NCI-H146 (cell line): ENCODE measurements around the gene BACH2.
A peak's percentile ranks its signal among the peaks of the same experiment; 100 is the strongest.

Experiments used
- DNase-seq: peaks from one replicate; lab custom pipeline; 2025; lab: John Stamatoyannopoulos, UW

The BACH2 gene

DNA sequence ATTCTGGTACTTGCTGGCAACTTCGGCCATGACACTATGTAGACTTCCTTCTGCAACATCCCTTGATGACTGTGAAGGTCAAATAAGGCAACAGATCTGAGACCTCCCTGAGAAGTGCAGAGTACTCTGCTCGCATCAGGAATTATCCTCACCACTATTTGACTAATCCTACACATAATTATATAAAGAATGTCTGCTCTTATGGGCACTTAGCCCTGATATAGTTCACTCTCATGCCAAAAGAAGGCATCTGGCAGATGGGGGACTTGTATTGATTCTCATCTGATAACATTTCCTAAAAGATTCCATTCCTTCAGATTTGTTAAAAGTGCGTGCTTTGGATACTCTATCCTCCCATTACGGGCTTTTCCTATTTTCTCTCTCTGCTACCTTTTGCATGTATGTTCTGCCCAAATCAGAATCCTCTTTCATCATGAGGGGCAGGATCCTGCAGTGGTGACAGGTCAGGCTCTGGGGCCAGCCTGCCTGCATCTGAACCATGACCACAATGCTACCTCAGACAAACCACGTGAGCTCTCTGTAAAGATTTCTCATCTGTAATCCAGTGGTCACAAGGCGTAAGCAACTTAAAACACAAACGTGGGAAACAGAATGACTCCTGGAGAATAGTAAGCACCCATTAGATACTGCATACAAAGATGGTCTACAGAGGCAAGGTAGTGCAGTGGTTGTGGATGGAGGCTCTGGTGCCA lies 268.4 kb downstream of the BACH2 start:
- DNase-seq, result no peak

DNA sequence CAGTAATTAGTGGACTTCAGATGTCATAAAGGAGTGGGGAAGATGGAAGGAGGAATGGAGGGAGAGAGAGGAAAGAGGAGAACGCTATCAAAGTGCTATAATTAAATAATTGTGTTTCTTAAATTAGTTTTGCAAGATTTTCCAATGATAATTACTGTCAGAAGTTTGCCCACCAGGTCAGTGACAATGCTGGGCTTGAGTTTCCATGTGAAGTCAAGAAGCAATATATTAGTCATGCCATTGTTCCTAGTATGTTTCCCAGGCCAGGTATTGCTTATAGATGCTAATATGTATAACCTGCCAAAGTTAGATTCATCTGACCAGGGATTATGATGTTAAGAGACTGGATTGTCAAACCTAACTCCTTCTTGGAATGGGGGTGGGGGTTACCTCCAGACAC lies 270.4 kb downstream of the BACH2 start:
- DNase-seq, result no peak

- DNase-seq, result no peak
Observed at GRCh38 chr6:90025523-90026061, 271.1 kb downstream of the BACH2 start.

DNA sequence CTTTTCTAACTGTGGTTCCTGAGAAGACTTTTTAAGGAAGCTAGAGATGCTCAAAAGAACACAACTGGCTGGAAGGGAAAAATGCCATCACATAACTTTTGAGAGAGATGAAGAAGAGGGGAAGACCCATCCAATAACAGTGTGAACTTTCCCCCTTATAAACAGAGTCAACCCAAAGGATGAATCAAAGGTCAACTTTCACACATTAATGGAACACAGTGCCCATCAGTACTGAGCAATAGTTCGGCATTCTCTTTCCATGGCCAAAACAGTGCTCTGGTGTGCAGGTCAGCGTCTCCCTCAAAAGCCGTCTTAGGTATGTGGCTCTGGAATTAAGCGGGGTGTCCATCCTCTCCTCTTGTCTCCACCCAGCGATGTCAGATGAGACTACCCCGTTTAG lies 272.0 kb downstream of the BACH2 start:
- DNase-seq, result no peak

DNA sequence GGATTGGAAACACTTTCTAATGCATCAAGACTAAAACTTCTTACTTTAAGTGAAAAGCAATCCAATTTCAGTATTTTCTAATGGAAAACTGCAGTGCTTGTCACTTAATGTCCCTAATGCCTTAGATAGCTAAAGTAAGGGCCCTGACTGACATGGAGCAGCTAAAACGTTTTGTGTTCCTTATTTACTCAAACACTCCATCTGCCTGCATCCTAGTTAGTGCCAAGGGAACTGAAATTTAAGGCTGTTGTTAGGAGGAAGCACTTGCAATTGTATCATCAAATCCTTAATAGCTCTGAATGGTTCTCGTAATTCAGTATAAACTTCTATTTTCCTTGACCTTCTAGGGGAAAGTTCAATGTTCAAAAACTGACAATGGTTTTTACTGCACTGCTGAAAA lies 274.9 kb downstream of the BACH2 start:
- no peak for DNase-seq

GRCh38 chr6:90020746-90021145 lies 275.9 kb downstream of the BACH2 start:
- DNase-seq, result no peak

DNA sequence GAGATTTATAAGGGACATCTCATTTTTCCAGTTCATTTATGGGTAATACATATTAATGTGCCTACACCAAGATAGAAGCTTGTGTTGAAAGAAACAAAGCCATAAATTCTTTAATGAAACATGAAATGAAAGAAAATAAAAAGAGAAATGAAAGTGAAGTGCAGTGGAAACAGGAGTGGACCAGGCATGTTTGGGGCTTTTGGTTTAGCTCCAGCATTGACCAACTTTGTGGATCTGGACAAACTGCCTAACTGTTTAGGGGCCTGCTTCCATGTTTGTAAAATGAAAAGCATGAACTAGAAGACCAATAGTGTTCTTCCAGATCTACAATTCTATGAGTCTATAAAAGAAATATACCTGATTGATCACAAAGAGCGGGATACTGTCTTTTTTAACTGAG lies 277.4 kb downstream of the BACH2 start:
- DNase-seq, result no peak

DNA sequence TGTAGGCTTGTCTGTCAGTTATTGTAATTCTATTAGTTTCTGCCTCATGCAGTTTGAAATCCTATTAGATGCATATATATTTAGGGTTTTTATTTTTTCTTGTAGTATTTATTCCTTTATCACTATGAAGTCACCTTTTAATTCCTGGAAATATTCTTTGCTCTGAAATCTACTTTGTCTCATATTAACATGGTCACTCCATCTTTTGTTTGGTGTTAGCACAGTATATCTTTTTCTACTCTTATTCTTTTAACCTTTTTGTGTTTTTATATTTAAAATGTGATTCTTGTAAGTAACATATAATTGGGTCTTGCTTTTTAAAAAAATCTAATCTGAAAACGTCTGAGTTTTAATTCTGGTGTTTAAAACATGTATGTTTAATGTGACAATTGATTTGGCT lies 280.8 kb downstream of the BACH2 start:
- DNase-seq, result no peak

- no peak for DNase-seq
Observed at GRCh38 chr6:90008908-90009501, 287.6 kb downstream of the BACH2 start.

DNA sequence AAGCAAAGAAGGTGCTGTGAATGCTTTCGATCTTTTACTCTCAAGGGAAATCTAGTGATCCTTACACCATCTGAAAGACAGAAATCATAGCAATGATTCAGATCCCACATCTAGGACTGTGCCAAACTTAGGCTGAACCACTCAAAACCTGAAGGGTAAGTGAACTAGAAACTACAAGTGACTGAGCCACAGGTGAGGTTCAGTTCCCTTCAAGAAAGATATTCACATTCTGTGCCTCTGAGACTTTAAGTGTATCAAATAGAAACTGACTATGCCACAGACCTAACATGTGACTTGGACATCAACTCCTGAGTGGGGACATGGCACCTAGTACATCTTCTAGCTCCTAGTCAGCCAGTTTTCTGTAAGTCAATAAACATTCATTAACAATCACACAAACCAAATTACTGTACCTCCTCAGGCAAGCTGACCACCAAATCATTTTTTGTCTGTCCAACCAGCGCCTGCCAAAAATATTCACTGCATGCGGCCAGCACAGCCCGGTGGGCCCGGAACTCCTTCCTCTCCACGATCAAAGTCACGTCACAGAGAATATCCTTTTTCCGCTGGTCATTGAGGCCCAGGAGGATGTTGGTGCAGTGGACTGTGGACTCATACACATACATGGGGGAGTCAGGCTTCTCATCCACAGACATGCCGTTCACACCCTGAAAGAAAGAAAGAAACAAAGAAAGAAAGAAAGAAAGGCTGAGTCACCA lies 288.3 kb downstream of the BACH2 start:
- no peak for DNase-seq

DNA sequence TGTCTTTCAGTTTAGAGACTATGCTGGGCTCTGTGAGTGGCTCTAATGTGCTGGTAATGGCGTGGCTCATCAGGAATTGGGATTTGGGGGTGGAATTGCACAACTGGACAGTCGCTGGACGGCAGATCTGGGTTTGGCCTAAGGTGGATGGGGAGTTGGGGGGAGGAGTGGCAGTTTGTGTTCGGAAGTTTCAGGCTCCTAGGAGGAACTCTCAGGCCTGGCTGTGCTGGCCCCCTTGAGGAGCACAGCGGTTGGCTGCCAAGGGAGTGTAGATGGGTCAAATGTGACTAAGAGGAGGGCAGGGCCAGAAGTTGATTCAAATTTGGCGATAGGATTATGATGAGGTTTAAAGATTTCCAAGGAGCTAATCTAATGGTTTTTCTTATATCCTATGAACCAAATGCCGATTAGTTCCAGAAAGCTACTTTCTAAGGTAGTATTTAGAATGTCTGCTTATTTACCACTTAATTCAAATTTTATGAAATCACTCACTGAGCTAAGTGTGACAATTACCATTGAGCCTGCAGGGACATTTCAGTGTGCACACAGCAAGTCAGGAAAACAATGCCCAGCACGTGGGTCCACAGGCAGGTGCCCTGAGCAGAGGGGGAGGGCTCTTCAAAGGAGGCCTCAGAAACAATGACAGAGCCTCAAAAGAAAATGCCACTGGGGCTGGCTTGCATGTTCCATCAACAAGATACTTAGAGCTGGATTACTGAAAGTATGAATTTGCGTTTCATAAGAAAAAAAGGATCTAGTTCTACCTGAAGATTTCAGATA lies 291.4 kb downstream of the BACH2 start:
- peak; percentile 32 for DNase-seq

DNA sequence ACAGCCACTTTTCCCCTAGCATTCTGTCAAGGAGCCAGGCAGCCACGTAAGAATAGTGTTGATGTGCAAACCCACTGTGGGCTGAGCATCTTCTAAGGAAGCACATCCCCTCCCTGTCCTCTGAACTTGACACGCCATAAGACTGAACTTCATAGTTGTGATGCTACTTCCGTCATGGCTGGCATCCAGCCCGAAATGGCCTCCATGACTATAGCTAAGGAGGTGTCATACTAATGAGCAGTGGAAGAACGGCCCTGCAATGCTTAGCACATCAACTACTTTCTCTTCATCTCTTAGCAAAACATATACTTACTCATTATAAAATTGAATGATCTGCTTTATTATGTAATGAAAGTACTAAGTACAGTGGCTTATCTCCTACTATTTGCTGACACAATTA lies 292.1 kb downstream of the BACH2 start:
- no peak for DNase-seq

- no peak for DNase-seq
Observed at GRCh38 chr6:90003941-90004340, 292.7 kb downstream of the BACH2 start.

DNA sequence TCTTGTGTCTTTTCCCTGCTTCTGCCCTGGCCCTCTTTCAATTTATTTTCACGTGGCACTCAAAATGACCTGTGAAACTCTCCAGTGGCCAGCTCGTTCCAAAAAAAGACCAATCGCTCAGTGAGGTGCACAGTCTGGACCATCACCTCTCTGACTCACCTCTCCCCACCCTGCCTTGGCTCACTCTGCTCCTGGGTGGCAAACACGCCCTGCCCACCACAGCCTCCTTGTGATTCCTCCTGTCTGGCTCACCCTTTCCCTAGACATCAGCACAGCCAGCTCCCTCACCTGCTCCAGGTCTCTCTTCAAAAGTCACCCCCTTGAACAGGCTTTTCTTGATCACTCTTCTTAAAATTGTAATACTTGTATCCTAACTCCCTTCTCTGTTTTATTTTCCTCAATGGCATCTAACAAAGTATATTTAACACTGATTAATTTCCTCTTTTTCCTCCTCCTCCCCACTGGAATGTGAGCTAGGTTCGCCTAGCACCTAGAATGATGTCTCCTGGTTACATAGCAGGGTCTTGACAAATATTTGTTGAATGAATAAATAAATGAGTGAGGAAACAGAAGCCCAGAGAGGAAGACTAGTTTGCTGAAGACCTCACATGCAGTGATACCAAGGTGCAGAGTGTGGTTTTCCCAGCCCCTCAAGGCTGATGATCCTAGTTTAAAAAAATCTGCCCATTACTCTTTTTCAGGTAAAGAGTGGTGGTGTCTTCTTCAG lies 293.4 kb downstream of the BACH2 start:
- no peak for DNase-seq

DNA sequence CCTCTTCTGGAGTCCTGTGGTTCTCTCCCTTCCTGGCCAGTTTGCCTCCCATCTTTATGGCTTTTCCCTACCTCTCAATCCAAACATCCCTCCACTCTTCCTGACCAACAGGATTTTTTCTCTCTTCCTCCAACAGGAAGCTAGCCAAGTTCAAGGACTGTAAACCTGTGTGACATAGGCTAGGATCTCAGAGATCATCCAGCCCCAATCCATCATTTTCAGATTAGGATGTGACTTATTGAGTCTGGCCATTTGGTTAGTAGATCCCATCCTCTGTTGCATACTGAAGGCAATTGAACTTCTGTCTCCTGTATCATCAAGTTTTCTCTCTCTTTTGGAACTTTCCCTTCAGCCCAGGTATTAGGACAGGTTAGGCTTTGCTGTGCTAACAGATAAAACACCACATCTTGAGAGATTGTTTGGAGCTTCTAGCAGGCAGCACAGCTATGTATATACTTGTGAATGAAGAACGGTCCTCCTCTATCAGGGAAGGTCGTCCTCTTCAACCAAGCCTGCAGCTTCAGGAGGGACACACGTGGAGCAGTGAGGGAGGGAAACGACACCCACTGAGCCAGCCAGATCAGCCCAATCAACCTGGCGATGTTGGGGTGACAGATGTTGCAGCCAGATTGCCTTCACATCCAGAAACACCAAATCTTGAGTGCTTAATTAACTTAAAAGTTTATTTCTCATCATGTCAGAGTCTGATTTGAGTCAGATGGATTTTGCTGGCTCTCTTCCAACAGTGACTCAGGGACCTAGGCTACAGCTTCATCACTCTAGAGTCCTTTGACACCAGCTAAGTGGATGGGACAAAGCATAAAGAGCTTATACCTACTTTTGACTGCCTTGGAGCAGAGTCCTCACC lies 295.5 kb downstream of the BACH2 start:
- no peak for DNase-seq

GRCh38 chr6:89999945-90000825 lies 296.5 kb downstream of the BACH2 start:
- no peak for DNase-seq

DNA sequence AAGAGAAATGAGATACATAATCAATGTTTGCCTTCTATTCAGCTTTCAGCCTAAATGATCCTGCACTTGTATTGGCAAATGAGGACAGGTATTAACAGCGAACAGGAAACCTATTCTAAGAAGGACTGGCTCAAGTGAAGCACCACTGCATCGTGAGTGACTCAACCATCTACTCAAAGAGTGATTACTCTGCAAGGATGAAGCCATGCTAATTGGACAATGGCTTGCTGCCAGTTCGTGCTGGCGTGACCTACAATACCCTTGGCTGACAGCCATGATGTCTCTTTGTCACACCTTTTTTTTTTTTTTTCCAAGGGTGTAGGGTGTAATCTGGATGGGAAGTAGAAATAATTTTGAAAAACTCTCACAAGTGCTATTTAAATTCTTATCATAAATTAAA lies 297.5 kb downstream of the BACH2 start:
- DNase-seq, result peak; percentile 39

- no peak for DNase-seq
Observed at GRCh38 chr6:89997456-89998445, 298.9 kb downstream of the BACH2 start.
